HG03159 (cell line): ENCODE results near the gene IGFBP1.
"Not testable (repeated sequence)": the region's sequence is repeated elsewhere in the genome, so short reads cannot be mapped to it uniquely, and the experiment has no call there.

ENCODE experiments used
- ATAC-seq: cut with Tn5 transposase; IDR thresholded peaks from one replicate; pipeline ENCODE4 v1.9.1; 2021; ENCODE audit warnings: mild to moderate bottlenecking, moderate library complexity; ENCODE audit not compliant: unreplicated experiment

Gene IGFBP1

DNA sequence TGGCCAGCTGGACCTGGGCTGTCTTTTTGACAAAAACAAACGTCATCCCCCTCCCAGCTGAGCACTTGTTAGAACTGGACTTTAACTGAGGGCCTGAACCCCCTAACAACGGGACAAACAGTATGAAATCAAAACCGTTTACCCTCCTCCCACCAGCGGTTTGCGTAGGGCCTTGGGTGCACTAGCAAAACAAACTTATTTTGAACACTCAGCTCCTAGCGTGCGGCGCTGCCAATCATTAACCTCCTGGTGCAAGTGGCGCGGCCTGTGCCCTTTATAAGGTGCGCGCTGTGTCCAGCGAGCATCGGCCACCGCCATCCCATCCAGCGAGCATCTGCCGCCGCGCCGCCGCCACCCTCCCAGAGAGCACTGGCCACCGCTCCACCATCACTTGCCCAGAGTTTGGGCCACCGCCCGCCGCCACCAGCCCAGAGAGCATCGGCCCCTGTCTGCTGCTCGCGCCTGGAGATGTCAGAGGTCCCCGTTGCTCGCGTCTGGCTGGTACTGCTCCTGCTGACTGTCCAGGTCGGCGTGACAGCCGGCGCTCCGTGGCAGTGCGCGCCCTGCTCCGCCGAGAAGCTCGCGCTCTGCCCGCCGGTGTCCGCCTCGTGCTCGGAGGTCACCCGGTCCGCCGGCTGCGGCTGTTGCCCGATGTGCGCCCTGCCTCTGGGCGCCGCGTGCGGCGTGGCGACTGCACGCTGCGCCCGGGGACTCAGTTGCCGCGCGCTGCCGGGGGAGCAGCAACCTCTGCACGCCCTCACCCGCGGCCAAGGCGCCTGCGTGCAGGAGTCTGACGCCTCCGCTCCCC is at the start of gene IGFBP1:
TSS of gene IGFBP1 (plus strand) at position 304 of the 808 bp plus-strand sequence. CDS start at position 469, 165 bp downstream.
- no peak for ATAC-seq

DNA sequence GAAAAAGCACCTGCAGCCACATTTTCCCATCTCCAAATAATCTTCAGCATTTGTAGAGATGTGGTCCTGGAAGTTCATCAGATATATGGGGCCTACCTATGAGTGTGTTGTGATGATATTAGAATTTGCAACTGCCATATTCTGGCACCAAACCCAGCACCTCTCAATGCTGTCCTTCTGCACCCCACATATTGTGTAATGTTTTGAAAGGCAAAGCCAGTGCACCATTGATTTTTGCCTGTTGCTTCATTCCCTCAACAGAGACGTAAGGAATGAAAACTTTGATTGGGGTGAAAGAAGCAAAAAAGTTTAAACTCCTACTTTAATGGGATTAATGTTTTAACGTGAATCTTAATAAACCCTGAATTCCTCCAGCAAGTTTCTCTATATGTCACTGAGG is 49.4 kb upstream of the IGFBP1 start:
- ATAC-seq = not testable (repeated sequence)

DNA sequence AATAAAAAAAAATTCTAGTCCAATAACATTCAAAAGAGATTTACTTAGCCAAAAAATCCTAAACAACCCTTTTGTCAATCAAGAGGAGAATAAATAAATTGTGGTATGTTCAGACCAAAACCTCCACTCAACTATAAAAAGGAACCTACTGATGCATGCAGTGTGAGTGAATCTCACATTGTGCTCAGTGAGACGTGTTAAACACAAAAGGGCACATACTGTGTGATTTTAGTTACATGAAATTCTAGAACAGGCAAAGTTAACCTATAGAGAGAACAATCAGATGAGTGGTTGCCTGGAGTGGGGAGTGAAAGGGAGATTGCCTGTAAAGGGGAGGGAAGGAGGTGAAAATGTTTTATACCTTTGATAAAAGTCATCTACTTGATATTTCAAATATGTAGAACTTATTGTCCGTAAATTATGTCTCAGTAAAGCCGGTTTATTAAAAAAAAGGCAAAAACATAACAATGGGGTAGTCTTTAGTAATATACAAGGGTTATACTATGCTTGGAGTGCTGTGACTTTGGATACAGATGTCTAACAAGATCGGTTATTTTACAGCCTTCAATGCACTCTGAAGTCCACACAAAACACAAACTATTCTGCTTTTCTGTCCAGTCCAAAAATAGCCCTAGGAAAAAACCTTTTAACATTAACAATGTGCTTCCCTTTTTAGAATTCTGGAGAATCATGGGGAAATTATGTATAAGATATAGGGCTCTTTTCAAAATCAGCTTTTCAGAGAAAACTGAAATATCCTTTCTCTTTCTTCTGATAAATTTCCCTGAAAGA is 46.2 kb upstream of the IGFBP1 start:
- ATAC-seq = not testable (repeated sequence)

DNA sequence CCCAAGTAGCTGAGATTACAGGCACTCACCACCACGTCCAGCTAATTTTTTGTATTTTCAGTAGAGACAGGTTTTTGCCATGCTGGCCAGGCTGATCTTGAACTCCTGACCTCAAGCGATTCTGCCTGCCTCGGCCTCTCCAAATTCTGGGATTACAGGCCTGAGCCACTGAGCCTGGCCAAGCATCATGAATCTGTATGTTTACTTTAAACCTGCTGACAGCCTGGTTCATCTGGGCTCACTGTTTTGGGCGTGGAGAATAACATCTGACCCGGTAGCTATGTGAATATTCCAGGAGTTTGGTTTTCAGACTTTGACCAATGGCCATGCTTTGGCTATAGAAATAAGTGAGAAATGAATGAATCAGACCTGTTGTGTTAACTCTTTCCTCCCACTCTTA is 41.8 kb upstream of the IGFBP1 start:
- ATAC-seq = not testable (repeated sequence)

DNA sequence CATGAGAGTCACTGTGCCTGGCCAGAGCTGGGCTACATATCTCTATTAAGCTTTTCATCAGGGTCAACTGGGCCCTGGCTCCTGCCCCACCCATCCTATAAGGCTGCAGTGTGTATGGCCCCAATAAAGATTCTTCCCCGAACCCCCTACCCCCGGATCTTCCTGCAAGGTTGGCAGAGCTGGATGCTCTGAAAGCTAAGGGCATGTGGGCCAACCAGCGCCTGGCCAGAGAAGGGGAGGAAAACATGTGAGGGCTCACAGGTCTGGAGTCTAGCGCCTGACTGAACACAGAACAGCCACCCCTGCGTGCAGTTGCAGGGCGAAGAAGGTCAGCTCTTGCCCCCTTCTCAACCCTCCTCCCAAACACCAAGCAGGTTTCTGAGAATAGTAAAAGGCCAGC is 39.6 kb upstream of the IGFBP1 start:
- not testable (repeated sequence) for ATAC-seq

DNA sequence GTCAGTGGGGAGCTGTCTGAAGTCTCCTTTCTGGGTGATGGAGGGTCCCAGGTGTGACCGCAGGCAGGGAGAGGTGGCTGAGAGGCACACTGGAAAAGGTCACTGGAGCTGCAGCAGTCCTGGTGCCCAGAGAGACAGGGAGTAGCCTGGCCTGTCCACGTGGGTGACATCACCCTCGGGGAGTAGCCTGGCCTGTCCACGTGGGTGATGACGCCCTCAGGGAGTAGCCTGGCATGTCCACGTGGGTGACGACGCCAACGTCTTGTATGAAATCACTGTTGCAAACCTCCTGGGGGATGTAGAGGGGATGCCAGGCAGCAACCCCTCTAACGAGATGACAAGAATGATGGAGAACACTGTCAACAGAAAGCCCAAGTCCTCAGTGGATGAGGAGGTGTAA is 35.3 kb upstream of the IGFBP1 start:
- ATAC-seq = not testable (repeated sequence)

DNA sequence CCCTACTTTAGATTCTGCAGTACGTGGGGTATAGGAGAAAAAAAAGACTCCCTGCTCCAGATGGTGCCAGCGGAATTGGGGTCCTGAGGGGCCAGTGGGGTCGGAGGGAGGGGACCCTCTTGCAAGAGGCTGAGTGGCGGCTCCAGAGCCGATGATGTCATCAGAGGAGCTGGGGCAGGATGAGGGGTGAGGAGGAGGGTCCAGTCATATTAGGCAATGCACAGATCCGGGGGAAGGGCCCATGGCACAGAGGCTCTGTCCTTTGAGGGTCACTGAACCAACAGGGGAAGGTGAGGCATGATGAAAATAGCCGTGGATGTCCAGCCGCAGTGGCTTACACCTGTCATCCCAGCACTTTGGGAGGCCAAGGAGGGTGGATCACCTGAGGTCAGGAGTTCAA is 34.8 kb upstream of the IGFBP1 start:
- not testable (repeated sequence) for ATAC-seq

DNA sequence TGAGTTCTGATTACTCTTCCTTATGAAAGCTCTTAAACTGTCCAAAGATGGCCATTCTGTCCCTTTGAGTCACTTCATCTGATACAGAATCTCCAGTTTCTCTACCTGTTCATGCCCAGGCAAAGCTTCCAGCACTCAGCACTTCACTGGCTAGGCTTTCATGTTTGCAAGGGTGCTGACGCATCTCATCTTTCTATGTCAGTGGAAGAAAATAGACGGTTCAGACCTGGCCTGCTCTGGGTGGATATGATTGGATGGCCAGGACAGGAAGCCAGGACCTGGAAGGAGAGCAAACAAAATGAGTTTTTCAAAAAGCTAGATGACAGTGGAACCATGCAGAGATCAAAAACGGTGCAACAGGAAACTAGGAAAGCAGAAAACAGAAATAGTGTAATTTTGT is 32.6 kb upstream of the IGFBP1 start:
- ATAC-seq = not testable (repeated sequence)

DNA sequence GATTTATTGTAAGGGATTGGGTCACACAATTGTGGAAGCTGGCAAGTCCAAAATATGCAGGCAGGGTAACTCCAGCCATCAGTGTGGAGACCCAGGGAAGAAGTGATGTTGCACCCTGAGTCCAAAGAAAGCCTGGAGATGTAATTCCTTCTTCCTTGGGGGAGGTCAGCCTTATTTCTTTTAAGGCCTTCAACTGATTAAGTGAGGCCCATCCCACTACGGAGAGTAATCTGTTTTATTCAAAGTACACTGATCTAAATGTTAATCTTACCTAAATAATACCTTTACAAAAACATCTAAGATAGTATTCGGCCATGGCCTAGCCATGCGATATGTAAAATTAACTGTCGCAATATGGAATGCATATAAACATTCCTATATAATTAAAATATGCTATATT is 31.4 kb upstream of the IGFBP1 start:
- not testable (repeated sequence) for ATAC-seq

DNA sequence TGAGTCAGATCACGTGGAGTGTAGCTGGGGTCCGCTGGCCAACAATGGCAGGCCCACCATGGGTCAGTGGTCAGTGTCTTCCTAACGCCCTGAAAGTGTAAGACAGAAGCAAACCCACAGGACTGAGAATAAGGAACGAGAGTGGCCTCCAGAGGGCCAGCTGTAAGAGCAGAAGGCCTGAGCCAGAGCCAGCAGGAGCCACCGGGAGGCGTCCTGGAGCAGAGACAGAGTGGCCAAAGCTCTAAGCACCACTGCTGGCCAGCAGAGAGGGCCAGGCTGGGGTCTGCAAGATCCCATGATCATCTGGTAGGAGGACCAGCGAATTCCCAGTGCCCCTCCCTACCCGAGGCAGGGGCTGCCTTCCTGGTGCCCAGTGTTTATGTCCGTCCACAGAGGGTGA is 24.6 kb upstream of the IGFBP1 start:
- no peak for ATAC-seq

DNA sequence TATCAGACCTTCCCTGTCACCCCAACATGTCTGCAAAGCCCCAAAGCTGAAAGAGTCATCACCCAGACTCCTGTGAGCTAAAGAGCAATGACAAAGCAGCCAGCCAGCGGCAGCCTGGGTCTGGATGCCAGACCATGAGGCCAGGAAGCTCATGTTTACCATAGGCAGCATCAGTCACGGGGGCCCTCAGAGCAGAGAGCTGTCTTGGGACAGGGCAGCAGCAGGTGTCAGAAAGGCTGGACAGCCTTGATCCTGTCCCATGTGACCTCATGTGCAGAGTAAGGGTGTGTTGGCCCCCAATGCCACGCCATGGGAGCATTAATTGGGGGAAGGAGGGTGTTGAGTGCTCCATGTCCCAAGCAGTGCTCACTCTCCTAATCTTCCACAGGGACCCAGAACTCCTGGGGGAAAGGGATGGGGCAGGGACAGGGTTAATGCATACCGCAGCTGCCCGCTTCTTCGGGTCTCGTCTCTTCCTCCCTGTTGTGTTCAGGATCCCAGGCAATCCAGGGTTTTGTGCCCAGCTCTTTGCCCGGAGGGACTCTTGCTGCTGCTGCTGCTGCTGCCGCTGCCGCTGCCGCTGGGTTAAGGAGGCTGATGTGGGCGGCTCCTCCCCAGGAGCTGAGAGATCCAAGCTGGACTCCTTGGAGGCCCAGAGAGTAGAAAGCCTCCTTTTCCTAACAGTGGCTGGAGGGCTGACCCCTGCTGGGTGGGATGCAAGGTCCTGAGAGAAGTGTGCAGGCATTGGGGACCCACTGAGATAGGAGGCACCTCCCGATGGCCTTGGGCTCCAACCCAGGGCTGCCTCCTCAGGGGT is 22.5 kb upstream of the IGFBP1 start:
- ATAC-seq = no peak

DNA sequence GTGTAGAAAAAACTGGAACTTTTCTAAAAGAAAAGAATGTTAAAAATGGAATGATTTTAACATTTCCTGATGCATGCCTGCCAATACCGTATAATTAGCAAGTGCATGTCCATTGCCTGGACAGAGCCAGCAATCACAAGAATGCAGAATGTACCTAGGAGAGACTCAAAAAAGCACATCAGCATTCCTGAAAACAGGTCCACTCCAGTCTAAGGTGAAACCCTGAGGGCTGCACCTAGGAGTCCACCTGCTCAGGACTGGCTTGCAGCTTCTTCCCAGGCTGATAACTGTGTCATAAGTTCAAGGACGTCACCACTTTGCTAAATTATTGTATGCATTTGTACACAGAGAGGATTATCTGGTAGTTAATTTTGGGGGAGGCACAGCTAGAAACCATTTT is 20.8 kb upstream of the IGFBP1 start:
- no peak for ATAC-seq

DNA sequence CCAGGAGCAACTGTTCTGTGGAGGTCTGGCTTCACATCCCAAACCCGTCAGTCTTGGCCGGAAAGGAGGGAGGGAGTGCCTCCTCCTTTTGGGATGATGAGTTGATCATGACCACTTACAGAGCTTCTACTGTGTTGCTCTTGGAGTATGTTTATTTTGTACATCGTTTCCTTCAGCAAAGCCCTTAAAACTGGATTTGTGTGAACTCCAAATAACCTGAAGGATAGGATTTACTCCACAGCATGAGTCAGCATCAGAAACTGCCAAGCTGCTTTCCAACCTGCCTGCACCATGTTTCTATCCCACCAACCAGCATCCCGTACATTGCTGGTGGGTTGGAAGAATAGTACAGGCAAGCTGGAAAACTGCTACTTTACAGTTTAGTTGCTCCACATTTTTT is 18.9 kb upstream of the IGFBP1 start:
- ATAC-seq = no peak

DNA sequence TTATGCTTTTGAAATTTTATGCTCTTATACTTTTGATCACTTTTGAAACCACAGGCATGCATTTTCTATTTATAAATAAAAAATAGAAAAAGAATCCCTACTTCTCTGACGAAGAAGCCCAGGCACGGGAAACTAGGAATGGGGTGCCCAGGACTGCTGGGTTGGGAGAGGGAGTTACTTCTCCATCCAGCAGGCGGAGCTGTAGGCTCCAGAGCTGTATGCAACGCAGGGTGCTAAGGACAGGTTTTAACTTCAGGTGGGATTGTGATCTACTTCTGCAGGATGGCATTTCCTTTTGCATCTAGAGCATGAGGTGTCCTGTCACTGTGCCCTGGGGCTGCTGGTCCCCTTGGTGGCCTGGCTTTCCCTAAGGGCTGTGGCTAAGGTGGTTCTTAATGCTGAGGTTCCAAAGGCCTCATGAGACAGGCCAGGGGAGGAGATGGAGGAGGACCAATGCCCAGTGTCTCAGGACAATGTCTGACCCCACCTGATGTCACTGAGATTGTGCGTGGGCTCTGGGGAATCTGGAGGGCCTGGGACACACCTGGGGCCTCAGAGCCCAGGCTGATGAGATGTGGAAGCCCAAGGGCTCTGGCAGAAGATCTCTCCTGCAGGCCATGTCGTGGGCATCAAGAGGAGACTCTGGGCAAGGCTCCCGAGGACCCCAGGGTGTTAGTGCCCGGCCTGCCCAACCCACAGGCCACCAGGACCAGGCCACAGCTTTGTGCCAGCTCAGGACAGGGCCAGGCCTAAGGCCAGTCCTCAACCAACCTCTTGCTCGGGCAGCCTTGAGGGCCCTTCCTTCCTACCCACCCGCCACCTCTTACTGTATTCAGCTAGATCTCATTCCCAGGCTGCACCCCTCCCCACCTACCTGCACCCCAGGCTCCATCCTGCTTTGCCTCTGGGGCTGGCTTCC is 15.9 kb upstream of the IGFBP1 start:
- ATAC-seq = no peak

DNA sequence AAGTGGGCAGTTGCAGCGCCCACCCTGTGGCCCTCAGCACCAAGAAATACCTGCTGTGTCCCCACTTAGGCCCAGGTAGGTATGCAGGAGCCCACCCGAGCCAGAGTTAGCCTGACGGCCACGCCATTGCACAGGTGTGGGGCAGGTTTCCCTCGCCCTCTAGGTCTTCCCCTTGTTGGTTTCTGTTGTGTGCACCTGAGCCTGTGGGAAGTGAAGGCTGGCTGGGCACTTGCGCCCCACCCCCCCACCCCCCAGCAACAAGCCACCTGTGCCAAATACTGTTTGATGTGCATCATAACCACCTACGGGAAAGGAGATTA is 15.3 kb upstream of the IGFBP1 start, which contains the start of gene CCDC201:
TSS of gene CCDC201 (minus strand) at position 48 of the 320 bp plus-strand sequence. CDS start 75 bp downstream, outside the sequence.
- ATAC-seq = no peak

DNA sequence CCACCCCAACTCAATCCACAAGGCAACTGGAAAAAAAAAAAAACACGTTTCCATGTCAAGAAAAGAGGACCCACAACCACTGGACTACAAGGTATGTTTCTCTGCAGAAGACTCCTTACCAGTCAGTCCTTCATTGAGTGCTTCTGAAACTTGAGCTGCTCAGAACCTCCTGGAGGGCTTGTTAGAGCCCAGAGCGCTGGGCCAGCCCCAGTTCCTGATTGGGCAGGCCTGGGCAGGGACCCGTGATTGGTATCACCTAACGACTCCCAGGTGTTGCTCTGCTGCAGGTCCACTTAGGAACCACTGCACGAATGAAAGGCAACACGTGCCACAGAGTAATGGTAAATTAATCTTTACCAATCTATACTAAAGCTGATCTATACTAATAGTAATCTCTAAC is 14.9 kb upstream of the IGFBP1 start:
- ATAC-seq = no peak

DNA sequence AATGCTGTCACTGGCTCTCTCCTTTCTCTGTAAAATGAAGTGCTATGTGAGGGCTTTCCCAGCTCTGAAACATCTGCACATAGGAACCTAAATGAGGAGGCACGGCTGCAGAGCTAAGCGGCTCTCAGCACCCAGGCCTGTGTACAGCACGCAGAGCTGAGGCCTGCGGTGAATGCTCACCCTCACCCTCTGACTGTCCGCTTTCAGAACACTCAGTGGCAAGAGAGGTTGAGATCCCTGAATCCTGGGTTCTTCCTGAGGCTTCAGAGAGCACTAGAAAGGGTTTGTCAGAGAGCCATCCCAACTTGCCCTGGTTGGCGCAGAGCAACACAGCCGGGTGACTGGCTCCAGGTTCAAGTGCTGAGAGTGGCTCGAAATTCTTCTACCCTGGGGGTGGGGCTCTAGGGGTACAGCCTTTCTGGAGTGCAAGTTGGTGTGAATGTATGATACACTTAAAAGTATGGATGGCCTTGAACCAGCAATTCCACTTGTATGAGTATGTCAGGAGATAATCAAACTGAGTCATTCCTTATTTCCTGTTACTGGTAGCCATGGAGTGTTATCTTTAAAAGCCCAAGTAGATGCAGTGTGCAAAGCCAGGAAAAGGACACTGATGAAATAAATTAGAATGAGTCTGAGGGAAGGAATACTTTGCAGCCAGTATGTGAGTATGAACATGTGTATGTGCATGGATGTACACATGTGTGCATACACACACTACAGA is 13.7 kb upstream of the IGFBP1 start:
- ATAC-seq = no peak

DNA sequence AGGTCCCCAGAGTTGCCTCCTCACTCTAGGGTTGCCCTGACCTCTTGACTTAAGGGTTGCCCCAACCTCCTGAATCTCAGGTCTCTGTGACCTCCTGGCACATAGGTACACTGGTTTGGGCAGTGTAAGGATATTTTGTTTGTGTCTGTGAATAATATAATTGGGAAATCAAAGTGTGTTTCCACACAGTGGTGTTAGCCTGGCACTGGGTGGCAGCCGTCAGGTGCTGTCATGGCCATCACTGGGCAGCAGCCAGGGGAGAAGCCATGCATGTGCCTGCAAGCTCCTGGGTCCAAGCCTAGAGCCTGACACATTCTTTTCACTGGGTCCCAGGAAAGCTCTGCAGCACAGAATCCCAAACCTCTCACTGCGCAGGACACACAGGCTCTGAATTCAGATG is 11.8 kb upstream of the IGFBP1 start:
- no peak for ATAC-seq

DNA sequence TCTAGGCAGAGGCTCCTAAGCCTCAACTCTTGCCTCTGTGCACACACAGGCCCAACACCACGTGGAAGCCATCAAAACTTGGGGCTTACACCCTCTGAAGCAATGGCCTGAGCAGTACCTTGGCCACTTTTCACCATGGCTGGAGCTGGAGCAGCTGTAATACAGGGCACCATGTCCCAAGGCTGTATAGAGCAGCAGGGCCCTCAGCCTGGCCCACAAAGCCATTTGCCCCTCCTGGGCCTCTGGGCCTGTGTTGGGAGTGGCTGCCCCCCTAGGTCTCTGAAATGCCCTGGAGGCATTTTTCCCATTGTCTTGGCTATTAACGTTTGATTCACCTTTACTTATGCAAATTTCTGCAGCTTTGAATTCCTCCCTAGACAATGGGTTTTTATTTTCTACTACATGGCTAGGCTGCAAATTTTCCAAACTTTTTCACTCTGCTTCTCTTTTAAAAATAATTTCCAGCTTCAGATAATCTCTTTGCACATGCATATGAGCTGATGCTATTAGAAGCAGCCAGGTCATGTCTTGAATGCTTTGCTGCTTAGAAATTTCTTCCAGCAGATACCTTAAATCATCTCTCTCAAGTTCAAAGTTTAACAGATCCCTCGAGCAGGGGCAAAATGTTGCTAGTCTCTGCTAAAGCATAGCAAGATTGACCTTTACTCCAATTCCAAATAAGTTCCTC is 9.7 kb upstream of the IGFBP1 start:
- no peak for ATAC-seq
